Measurements from ENCODE around the gene C1RL.

Gene C1RL, protein sequence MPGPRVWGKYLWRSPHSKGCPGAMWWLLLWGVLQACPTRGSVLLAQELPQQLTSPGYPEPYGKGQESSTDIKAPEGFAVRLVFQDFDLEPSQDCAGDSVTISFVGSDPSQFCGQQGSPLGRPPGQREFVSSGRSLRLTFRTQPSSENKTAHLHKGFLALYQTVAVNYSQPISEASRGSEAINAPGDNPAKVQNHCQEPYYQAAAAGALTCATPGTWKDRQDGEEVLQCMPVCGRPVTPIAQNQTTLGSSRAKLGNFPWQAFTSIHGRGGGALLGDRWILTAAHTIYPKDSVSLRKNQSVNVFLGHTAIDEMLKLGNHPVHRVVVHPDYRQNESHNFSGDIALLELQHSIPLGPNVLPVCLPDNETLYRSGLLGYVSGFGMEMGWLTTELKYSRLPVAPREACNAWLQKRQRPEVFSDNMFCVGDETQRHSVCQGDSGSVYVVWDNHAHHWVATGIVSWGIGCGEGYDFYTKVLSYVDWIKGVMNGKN

DNA sequence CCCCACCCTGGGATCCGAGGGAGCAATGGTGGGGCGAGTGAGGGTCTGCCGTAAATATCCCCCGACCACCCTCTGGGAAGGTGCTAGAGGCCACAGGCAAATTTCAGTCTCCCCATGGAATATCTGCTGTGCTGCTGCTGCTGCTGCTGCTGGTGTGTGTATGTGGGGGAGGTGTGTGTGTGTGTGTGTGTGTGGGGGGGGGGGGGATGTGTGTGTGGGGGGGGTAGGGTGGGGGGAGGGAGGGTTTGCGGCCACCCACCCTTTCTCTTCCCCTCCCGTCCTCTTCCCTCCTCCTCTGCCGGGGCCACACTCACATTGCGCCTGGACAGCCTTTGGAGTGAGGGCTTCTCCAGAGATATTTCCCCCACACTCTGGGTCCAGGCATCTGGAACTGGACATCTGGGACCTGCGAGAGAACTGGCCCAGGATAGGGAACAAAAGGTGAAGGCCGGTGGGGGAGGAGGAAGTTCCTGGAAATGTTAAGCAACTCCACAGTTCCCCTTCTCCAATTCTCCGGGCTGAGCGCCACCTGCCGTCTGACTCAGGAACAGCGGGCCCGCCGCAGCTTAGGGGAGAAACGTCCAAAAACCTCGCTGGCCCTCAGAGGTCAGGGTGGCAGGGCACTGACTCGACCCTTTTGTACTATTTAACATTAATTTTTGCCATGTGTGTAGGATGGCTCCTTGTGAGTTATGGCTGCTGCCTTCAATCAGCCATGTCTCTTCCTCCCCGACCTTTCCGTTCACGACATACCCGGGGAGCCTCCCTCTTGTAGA is at the start of gene C1RL:
C1RL (minus strand) TSS at position 419 of the 776 bp plus-strand sequence; CDS start at position 385, 34 bp downstream.
- peak; percentile 78 for DNase-seq

DNA sequence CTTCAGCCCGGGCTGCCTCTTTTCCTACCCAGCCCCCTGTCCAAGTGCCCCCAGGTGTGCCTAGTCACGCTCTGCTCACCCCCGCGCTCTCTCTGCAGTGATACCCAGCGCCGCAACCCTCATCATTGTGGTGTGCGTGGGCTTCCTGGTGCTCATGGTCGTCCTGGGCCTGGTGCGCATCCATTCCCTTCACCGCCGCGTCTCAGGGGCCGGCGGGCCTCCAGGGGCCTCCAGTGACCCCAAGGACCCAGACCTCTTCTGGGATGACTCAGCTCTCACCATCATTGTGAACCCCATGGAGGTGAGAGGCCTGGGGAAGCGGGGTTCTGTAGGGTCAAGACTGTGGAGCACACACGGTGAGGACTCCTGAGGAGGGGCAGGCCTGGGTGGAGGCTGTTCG is 48.4 kb upstream of the C1RL start:
- DNase-seq = no peak

GRCh38 chr12:7156259-7157197 is 47.5 kb upstream of the C1RL start:
- DNase-seq = no peak

- DNase-seq = no peak
These were observed 46.5 kb upstream of the C1RL start for GRCh38 chr12:7155471-7156034.

- no peak for DNase-seq
These were observed 46.0 kb upstream of the C1RL start for GRCh38 chr12:7154901-7155470.

DNA sequence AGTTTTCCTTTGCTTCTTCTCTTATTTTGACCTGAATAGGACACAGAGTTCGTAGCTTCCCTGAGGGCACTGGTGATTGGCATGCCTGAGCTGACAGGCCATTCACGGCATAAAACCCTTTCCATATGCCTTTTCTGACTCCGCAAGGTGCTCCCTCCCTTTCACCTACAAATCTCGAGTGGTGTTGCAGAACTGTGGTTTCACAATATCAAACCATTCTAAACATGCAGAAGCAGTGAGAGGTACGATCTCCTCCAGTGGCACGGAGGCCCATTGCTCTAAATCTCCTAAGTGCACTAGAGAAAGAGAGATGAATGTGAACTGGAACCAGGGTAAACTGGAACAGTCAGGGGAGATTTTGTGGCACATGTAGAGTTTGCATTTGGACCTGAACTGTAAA is 45.0 kb upstream of the C1RL start:
- no peak for DNase-seq

DNA sequence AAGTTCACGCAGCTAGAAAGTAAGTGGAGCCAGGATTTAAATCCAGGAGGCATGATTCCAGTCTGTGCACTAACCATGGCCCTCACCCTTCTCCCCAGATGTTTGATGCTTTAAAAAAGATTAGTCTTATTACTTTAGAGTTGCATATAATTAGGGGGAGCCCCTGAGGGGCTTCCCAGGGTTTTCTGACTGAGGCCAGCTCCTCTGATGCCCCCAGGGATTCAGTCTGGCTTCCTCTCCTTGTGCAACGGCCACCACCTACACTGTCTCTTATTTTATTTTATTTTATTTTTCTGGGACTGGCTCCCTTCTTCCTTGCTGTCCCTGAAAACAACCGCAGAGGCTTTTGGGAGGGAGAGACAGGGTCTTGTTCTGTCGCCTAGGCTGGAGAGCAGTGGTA is 43.8 kb upstream of the C1RL start:
- DNase-seq = no peak

DNA sequence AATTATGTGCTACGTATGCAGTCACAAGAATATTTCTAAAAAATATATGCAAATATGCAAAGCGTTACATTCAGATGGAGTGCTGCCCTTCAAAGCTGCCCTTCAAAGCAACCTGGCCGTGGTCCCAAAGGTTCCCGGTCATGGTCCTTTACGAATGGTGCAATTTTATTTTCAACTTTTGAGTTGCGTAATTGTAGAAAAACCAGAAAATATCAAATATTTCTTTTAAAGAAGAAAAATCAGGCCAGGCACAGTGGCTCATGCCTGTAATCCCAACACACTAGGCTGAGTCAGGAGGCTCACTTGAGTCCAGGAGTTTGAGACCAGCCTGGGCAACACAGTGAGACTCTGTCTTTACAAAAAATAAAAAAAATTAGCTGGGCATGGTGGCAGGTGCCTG is 42.5 kb upstream of the C1RL start:
- DNase-seq = no peak

DNA sequence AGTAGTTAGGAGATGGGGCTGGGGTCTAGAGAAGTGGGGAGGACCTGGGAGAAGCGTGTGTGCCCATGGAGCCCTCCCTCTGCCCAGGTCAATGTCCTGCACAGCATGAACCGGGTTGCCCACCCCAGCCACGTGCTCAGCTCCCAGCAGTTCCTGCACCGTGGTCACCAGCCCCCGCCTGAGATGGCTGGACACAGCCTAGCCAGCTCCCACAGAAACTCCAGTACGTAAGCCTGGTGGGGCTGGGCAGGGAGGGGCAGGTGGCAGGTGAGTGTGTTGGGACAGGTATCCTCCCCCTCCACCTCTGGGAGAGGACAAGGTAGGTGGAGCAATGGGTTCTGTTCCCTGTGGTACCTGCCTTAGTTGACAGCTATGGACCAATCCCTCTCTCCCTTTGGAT is 41.8 kb upstream of the C1RL start:
- DNase-seq = no peak

GRCh38 chr12:7150356-7150755 is 41.3 kb upstream of the C1RL start:
- no peak for DNase-seq

DNA sequence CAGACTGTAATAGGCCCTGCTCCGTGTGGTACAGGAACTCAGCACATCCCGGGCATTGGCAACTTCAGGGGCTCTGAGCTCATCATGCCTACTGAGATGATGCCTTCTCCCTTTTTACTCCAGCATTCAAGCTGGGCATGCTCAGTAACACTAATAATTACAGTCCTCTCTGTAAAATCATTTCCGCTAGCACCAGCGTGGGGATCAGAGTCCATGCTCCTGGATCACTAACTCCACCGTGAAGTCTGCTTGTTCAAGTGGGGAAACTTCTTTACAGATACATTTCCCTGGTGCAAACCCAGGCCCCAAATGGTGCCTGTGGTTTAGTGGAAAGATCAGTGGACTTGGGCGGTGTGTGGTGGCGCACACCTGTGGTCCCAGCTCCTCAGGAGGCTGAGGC is 37.9 kb upstream of the C1RL start:
- DNase-seq = no peak

GRCh38 chr12:7146228-7146627 is 37.2 kb upstream of the C1RL start:
- no peak for DNase-seq

- no peak for DNase-seq
These were observed 36.7 kb upstream of the C1RL start for GRCh38 chr12:7145671-7146070.

DNA sequence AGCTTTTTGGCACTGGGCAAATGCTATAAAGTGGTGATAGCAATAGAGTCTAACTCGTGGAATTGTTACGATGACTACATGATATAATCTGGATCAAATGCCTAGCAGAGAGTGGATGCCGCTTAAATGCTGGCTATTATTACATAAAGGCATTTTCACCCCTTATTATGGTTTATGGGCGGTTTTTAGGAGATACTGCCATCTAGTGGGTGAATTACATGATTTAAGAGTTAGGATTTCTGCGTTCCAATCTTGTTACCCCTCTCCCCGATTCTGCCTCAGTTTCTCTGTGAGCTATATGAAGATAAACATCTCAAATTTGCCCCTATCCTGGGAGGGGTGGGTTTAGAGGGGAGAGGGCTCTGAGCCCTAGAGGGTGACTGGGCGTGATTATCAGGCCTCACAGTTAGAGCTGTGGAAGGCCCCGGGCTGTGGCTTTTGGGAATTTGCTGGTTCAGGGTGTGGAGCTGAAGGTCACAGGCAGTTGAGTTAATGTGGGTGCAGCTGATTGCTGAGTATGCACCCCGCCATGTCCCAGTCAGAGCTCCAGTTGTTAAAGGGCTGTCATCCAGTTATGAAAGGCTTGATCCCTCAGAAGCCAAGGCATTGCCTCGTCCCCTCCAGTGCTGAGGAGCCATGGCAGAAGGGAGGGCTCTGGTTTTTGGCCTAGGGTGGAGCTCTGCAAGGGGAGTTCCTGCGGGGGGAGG is 35.6 kb upstream of the C1RL start:
- no peak for DNase-seq

GRCh38 chr12:7143564-7143963 is 34.5 kb upstream of the C1RL start:
- DNase-seq = no peak

DNA sequence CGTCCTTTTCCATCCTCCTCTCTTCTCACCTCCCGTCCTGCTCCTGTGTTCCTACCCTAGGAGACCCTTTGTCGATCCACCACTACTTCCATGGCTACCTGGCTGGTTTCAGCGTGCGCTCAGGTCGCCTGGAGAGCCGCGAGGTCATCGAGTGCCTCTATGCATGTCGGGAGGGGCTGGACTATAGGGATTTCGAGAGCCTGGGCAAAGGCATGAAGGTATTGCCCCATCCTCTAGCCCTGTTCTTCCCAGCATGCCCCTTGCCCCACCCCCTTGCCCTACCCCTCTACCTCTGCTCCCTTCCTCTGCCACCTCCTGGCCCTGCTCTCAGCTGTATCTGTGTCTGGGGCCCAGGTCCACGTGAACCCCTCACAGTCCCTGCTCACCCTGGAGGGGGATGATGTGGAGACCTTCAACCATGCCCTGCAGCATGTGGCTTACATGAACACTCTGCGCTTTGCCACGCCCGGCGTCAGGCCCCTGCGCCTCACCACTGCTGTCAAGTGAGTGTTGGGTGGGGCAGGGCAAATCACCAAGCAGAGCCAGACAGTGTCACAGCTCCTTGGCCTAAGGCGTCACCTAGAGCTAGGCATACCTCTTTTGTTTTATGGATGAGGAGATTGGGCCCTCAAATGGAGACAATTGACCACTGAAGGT is 33.9 kb upstream of the C1RL start:
- DNase-seq = no peak

DNA sequence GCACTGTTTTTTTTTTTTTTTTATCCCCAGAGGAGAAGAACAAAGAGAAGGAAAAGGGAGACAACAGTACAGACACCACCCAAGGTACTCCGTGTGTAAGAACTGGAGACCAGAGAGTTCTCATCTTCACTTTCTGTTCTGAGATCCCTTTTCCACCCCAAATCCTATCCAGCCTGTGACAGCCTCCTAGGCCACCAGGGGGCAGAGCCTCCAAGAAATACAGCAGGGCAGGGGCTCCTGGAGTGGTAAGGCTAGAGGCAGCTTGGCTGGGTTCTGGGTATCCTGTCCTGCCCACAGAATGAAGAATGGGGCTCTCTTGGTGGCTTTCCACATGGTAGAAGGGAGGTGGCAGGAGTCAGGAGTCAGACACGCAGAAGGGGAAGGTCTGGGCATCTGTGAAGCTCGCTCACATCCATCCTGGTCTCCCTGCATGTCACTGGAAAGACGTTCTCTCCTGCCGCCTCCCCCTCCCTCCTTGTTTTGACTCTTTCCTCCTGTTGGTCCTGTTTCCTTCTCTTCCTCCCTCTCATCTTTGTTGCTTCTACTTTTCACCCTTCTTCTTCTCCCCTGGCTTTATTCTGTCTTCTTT is 33.1 kb upstream of the C1RL start:
- peak; percentile 57 for DNase-seq

GRCh38 chr12:7141351-7142005 is 32.5 kb upstream of the C1RL start:
- no peak for DNase-seq

DNA sequence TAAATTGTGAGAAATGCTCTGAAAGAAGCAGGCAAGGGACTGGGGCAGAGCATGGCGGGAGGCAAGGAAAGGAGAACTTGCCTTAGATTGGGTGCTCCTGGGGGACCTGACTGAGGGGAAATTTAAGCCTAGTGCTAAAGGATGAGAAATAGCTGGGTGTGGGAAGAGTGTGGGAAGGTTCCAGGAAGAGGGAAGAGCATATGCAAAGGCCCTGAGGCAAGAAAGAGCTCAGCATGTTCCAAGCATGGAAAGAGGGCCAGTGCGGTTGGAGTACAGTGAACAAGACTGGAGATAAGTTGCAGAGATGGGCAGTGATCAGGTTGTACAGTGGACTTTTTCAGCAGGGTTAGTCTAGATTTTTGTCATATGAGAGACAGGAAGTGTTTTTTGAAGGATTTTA is 30.2 kb upstream of the C1RL start:
- no peak for DNase-seq

DNA sequence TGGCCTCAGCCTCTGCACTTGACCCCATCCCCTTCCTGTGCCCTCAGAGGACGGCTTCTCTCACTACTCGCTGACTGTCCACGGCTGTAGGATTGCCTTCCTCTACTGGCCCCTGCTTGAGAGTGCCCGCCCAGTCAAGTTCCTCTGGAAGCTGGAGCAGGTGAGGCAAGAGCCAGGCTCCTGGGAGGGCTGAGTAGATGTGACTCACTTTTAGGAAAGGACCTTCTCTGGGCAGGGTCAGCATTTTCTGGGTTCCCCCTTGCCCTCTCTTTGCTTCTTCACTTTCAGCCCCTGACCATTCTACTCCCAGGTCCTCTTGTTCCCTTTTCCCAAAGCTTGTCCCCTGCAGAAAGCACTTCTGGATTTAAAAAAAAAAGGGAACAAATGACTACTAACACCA is 28.9 kb upstream of the C1RL start:
- no peak for DNase-seq
